Activated T-helper 17 cell treated with anti-CD3 and anti-CD28 coated beads, Interleukin-2, amount 50 U/mL, for 72 hours (primary cell): Measurements from ENCODE around the gene TFAP2B. TPM values are rescaled to one million over a fixed set of nuclear protein-coding genes. Genes with fewer than 3 reads are reported as not detected.
A peak's percentile ranks its signal among the peaks of the same experiment; 100 is the strongest.

Source experiments
- ATAC-seq: fragments of 150-1000 bp; cut with Tn5 transposase; replicated peaks from 2 replicates; pipeline ENCODE4 v1.10.0; 2021; ENCODE audit warnings: mild to moderate bottlenecking, moderate library complexity
- H3K27ac Mint-ChIP-seq: one replicate; pipeline ENCODE4 v1.8.0; 2022; ENCODE audit warnings: mixed read lengths
- H3K27me3 Mint-ChIP-seq: one replicate; pipeline ENCODE4 v1.8.0; 2022; ENCODE audit warnings: mixed read lengths
- H3K36me3 Mint-ChIP-seq: one replicate; pipeline ENCODE4 v1.8.0; 2022; ENCODE audit warnings: low read depth, mild to moderate bottlenecking, mixed read lengths
- H3K4me1 Mint-ChIP-seq: one replicate; pipeline ENCODE4 v1.8.0; 2022; ENCODE audit warnings: mixed read lengths
- H3K4me3 Mint-ChIP-seq: one replicate; pipeline ENCODE4 v1.8.0; 2022; ENCODE audit warnings: mild to moderate bottlenecking, mixed read lengths
- H3K9me3 Mint-ChIP-seq: one replicate; pipeline ENCODE4 v1.8.0; 2022; ENCODE audit warnings: mixed read lengths
- total RNA-seq, 2 donors: library from RNA; stranded (reverse); gene quantifications; one replicate each; pipeline ENCODE4 v1.2.3, GENCODE V29; 2022

TFAP2B gene
- not detected for total RNA-seq

GRCh38 chr6:50818673-50819072 lies at the start of gene TFAP2B:
TFAP2B (plus strand) TSS chr6:50818871; CDS start chr6:50818892, 21 bp downstream.
- no peak within 1 kb of the TSS for H3K27ac Mint-ChIP-seq
- H3K4me3 Mint-ChIP-seq = peak within 1 kb of the TSS; percentile 25
- no peaks in the 10 kb centered on the region for H3K4me1 Mint-ChIP-seq
- ATAC-seq = no peak
- no peaks in the 10 kb centered on the region for H3K9me3 Mint-ChIP-seq
- H3K36me3 Mint-ChIP-seq = no peaks in the 10 kb centered on the region
- H3K27me3 Mint-ChIP-seq = peaks cover 67% of the 10 kb centered on the region

- Mint-ChIP-seq H3K9me3 (peaks cover 8% of the 10 kb centered on the region), H3K4me3 (no peak overlapping the region), H3K27ac (no peak overlapping the region), H3K4me1 (no peaks in the 10 kb centered on the region), H3K36me3 (no peaks in the 10 kb centered on the region), H3K27me3 (no peaks in the 10 kb centered on the region)
- no peak for ATAC-seq
Observed at GRCh38 chr6:50778696-50779095, 40.0 kb upstream of the TFAP2B start.

GRCh38 chr6:50780382-50780781 lies 38.3 kb upstream of the TFAP2B start:
- Mint-ChIP-seq H3K27ac (no peak overlapping the region), H3K4me3 (no peak overlapping the region), H3K27me3 (no peaks in the 10 kb centered on the region), H3K4me1 (no peaks in the 10 kb centered on the region), H3K36me3 (no peaks in the 10 kb centered on the region), H3K9me3 (peaks cover 8% of the 10 kb centered on the region)
- no peak for ATAC-seq

- no peaks in the 10 kb centered on the region for H3K27me3 Mint-ChIP-seq
- H3K9me3 Mint-ChIP-seq = no peaks in the 10 kb centered on the region
- no peak for ATAC-seq
- H3K4me1 Mint-ChIP-seq = no peaks in the 10 kb centered on the region
- H3K4me3 Mint-ChIP-seq = no peak overlapping the region
- H3K36me3 Mint-ChIP-seq = no peaks in the 10 kb centered on the region
- no peak overlapping the region for H3K27ac Mint-ChIP-seq
Observed at GRCh38 chr6:50785921-50786320, 32.8 kb upstream of the TFAP2B start.

- no peak for ATAC-seq
- Mint-ChIP-seq H3K4me1 (no peaks in the 10 kb centered on the region), H3K27me3 (peaks cover 3% of the 10 kb centered on the region), H3K9me3 (no peaks in the 10 kb centered on the region), H3K36me3 (no peaks in the 10 kb centered on the region), H3K4me3 (no peak overlapping the region), H3K27ac (no peak overlapping the region)
Observed at GRCh38 chr6:50791900-50792508, 26.7 kb upstream of the TFAP2B start.

GRCh38 chr6:50792771-50793170 lies 25.9 kb upstream of the TFAP2B start:
- no peaks in the 10 kb centered on the region for H3K9me3 Mint-ChIP-seq
- H3K27ac Mint-ChIP-seq = no peak overlapping the region
- peaks cover 3% of the 10 kb centered on the region for H3K27me3 Mint-ChIP-seq
- no peaks in the 10 kb centered on the region for H3K4me1 Mint-ChIP-seq
- H3K4me3 Mint-ChIP-seq = no peak overlapping the region
- H3K36me3 Mint-ChIP-seq = no peaks in the 10 kb centered on the region
- ATAC-seq = no peak

- ATAC-seq = no peak
- no peaks in the 10 kb centered on the region for H3K36me3 Mint-ChIP-seq
Observed at GRCh38 chr6:50795574-50795973, 23.1 kb upstream of the TFAP2B start.

GRCh38 chr6:50804283-50804682 lies 14.4 kb upstream of the TFAP2B start:
- Mint-ChIP-seq H3K4me1 (no peaks in the 10 kb centered on the region), H3K27ac (no peak overlapping the region), H3K4me3 (no peak overlapping the region), H3K9me3 (no peaks in the 10 kb centered on the region), H3K36me3 (no peaks in the 10 kb centered on the region), H3K27me3 (no peaks in the 10 kb centered on the region)
- ATAC-seq = no peak

More at GRCh38 chr6:50795574-50795973, 23.1 kb upstream of the TFAP2B start:
- H3K4me3 Mint-ChIP-seq = no peak overlapping the region
- peaks cover 3% of the 10 kb centered on the region for H3K27me3 Mint-ChIP-seq
- H3K9me3 Mint-ChIP-seq = no peaks in the 10 kb centered on the region
- H3K4me1 Mint-ChIP-seq = no peaks in the 10 kb centered on the region
- H3K27ac Mint-ChIP-seq = no peak overlapping the region

- Mint-ChIP-seq H3K4me3 (no peak overlapping the region), H3K4me1 (no peaks in the 10 kb centered on the region), H3K36me3 (no peaks in the 10 kb centered on the region), H3K27me3 (no peaks in the 10 kb centered on the region), H3K9me3 (no peaks in the 10 kb centered on the region), H3K27ac (no peak overlapping the region)
- no peak for ATAC-seq
Observed at GRCh38 chr6:50807035-50807434, 11.6 kb upstream of the TFAP2B start.

- Mint-ChIP-seq H3K27ac (no peak overlapping the region), H3K27me3 (peaks cover 42% of the 10 kb centered on the region), H3K9me3 (no peaks in the 10 kb centered on the region), H3K4me3 (peak overlapping the region; percentile 64), H3K36me3 (no peaks in the 10 kb centered on the region), H3K4me1 (no peaks in the 10 kb centered on the region)
- ATAC-seq = no peak
Observed at GRCh38 chr6:50815436-50816114, 3.1 kb upstream of the TFAP2B start.

- Mint-ChIP-seq H3K36me3 (no peaks in the 10 kb centered on the region), H3K9me3 (no peaks in the 10 kb centered on the region), H3K27me3 (peaks cover 48% of the 10 kb centered on the region), H3K27ac (no peak overlapping the region), H3K4me3 (peak overlapping the region; percentile 64), H3K4me1 (no peaks in the 10 kb centered on the region)
- no peak for ATAC-seq
Observed at GRCh38 chr6:50816115-50816675, 2.5 kb upstream of the TFAP2B start.

- Mint-ChIP-seq H3K27me3 (peaks cover 56% of the 10 kb centered on the region), H3K27ac (no peak overlapping the region), H3K36me3 (no peaks in the 10 kb centered on the region), H3K9me3 (no peaks in the 10 kb centered on the region), H3K4me1 (no peaks in the 10 kb centered on the region), H3K4me3 (no peak overlapping the region)
- no peak for ATAC-seq
Observed at GRCh38 chr6:50816947-50817645, 1.6 kb upstream of the TFAP2B start.

- H3K27ac Mint-ChIP-seq = no peak overlapping the region
- peaks cover 58% of the 10 kb centered on the region for H3K27me3 Mint-ChIP-seq
- H3K9me3 Mint-ChIP-seq = no peaks in the 10 kb centered on the region
- no peak for ATAC-seq
- no peaks in the 10 kb centered on the region for H3K36me3 Mint-ChIP-seq
- H3K4me1 Mint-ChIP-seq = no peaks in the 10 kb centered on the region
- no peak overlapping the region for H3K4me3 Mint-ChIP-seq
Observed at GRCh38 chr6:50817646-50817950, 1.1 kb upstream of the TFAP2B start.

- peaks cover 62% of the 10 kb centered on the region for H3K27me3 Mint-ChIP-seq
- H3K36me3 Mint-ChIP-seq = no peaks in the 10 kb centered on the region
- no peak overlapping the region for H3K4me3 Mint-ChIP-seq
- no peak for ATAC-seq
- no peaks in the 10 kb centered on the region for H3K4me1 Mint-ChIP-seq
- H3K9me3 Mint-ChIP-seq = no peaks in the 10 kb centered on the region
- H3K27ac Mint-ChIP-seq = no peak overlapping the region
Observed at GRCh38 chr6:50818020-50818419, 651 bp upstream of the TFAP2B start.

GRCh38 chr6:50819466-50819903 lies 814 bp downstream of the TFAP2B start:
- H3K27ac Mint-ChIP-seq = no peak overlapping the region
- H3K36me3 Mint-ChIP-seq = no peaks in the 10 kb centered on the region
- no peak for ATAC-seq
- no peaks in the 10 kb centered on the region for H3K9me3 Mint-ChIP-seq
- no peaks in the 10 kb centered on the region for H3K4me1 Mint-ChIP-seq
- no peak overlapping the region for H3K4me3 Mint-ChIP-seq
- H3K27me3 Mint-ChIP-seq = peaks cover 67% of the 10 kb centered on the region
